WERI-Rb-1 (cell line): ENCODE data around the gene BLCAP.

Source experiments
- DNase-seq: peaks from one replicate; pipeline ENCODE4 v3.0.0-alpha.2; 2020
- H3K27ac ChIP-seq: fragments of 250-450 bp; sonication (Bioruptor Pico); 2 replicates; pipeline ENCODE4 v1.5.1; 2020; ENCODE audit warnings: mild to moderate bottlenecking, moderate library complexity
- H3K27me3 ChIP-seq: fragments of 250-450 bp; sonication (Bioruptor Pico); 2 replicates; pipeline ENCODE4 v1.5.1; 2021; ENCODE audit warnings: mild to moderate bottlenecking, low read depth, moderate library complexity; ENCODE audit not compliant: insufficient read depth, severe bottlenecking
- H3K36me3 ChIP-seq: fragments of 250-450 bp; sonication (Bioruptor Pico); 2 replicates; pipeline ENCODE4 v1.5.1; 2020; ENCODE audit warnings: mild to moderate bottlenecking, moderate library complexity
- H3K4me3 ChIP-seq: 2 replicates; pipeline ENCODE4 v1.5.1; 2011; ENCODE audit warnings: low read depth, mild to moderate bottlenecking, control low read depth, low read length
- H3K9me3 ChIP-seq: fragments of 250-450 bp; sonication (Bioruptor Pico); 2 replicates; pipeline ENCODE4 v1.5.1; 2021; ENCODE audit warnings: mild to moderate bottlenecking, moderate library complexity; ENCODE audit not compliant: severe bottlenecking
- TF ChIP-seq, protein P1 (sequence below): IDR thresholded peaks from 2 replicates; pipeline ENCODE4 v1.5.1; 2011; ENCODE audit warnings: low read depth, mild to moderate bottlenecking, control low read depth, inconsistent platforms, low read length

The BLCAP gene

DNA sequence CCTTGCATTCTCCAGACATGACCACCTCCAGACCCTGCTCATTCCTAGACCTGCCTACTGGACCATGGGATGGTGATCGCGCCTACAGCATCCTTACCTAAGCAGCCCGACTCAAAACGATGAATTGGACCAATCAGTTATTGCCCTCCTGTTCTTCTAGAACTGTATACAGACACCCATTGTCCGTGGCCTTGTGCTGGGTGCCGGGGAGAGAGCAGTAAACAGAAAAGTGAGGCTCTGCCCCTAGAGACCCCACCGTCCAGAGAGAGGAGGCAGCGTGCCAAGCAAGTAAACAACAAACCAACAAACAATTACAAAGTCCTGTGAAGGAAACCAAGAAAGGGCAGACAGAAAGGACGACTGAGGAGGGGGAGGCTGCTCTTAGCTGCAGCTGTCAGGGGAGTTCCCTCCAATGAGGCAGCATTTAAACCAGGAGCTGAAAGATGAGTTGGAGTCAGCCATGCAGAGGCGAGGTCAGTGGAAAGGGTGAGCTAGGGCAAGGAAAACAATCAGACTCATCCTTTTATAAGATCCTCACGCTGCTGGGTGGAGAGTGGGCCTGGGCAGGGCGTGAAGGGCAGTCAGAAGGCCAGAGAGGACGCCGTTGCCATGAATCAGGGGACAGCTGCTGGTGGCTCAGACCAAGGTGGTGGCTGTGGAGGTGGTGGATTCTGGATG, 37.6 kb upstream of the BLCAP start:
- H3K4me3 ChIP-seq = peak overlapping the region; percentile 7; the same call in 1 of the 2 replicates
- peak; percentile 79 for DNase-seq
- H3K36me3 ChIP-seq = no peaks in the 10 kb centered on the region
- TF ChIP-seq, protein P1, sequence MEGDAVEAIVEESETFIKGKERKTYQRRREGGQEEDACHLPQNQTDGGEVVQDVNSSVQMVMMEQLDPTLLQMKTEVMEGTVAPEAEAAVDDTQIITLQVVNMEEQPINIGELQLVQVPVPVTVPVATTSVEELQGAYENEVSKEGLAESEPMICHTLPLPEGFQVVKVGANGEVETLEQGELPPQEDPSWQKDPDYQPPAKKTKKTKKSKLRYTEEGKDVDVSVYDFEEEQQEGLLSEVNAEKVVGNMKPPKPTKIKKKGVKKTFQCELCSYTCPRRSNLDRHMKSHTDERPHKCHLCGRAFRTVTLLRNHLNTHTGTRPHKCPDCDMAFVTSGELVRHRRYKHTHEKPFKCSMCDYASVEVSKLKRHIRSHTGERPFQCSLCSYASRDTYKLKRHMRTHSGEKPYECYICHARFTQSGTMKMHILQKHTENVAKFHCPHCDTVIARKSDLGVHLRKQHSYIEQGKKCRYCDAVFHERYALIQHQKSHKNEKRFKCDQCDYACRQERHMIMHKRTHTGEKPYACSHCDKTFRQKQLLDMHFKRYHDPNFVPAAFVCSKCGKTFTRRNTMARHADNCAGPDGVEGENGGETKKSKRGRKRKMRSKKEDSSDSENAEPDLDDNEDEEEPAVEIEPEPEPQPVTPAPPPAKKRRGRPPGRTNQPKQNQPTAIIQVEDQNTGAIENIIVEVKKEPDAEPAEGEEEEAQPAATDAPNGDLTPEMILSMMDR = no peak
- peak overlapping the region; percentile 63 for H3K27ac ChIP-seq
- no peaks in the 10 kb centered on the region for H3K9me3 ChIP-seq
- no peaks in the 10 kb centered on the region for H3K27me3 ChIP-seq

DNA sequence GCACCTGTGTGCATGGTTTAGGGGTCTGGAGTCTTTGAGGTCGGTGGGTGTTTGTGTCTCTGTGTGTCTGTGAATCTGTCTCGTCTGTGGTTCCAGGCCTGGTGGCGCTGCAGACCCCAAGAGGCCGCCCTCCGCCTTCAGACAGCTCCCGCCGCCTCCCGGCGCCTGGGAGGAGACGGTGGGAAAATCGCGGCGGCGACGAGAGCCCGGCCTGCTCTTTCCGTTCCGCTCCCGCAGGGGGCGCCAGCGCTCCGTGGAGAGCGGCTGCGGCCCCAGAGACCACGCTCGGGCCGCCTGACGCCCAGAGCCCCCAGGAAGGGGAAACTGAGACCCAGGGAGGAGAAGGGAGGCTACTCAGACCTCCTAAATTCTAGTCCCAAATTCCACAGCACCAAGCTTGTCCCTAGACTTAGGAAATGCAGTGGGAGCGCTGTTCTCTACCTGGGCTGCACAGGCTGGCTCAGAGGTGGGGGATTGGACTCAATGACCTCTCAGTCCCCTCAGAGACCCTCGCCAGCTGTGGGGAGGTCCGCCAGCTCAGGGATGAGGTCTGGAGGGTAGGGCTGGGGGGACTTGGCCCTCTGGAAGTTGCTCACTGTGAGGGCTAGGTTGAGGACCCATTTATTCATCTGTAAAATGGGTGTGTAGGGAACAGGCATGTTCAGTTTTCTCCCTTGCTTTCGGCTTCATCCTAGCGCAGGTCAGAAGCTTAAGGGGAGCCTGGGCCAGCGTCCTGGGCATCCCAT, 36.9 kb upstream of the BLCAP start:
- Histone ChIP-seq H3K36me3 (no peaks in the 10 kb centered on the region), H3K27ac (peak overlapping the region; percentile 28), H3K9me3 (no peaks in the 10 kb centered on the region), H3K27me3 (no peaks in the 10 kb centered on the region), H3K4me3 (peak overlapping the region; percentile 6; the same call in 1 of the 2 replicates)
- TF ChIP-seq, protein P1 = peak; percentile 93
- peak; percentile 69 for DNase-seq

DNA sequence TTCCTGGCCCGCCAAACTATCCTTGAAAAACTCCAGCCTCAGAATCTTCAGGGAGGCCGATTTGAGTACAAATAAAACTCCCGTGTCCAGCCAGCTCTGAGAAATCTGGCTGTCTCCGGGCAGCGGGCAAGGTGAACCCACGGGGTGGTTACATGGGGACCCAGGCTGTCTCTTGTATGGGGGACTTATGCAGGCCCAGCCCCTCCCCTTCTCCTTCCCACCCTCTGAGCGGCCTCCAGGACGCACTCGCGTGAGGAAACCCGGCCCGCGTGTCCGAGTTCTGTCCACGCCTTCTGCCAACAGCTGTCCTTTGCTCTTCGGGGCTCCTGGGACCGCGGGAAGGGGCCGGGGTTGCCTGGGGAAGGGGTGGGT, 36.3 kb upstream of the BLCAP start:
- DNase-seq = no peak
- Histone ChIP-seq H3K36me3 (no peaks in the 10 kb centered on the region), H3K9me3 (no peaks in the 10 kb centered on the region), H3K27ac (peak overlapping the region; percentile 28), H3K4me3 (peak overlapping the region; percentile 6; the same call in 1 of the 2 replicates), H3K27me3 (no peaks in the 10 kb centered on the region)
- TF ChIP-seq, protein P1 = no peak

DNA sequence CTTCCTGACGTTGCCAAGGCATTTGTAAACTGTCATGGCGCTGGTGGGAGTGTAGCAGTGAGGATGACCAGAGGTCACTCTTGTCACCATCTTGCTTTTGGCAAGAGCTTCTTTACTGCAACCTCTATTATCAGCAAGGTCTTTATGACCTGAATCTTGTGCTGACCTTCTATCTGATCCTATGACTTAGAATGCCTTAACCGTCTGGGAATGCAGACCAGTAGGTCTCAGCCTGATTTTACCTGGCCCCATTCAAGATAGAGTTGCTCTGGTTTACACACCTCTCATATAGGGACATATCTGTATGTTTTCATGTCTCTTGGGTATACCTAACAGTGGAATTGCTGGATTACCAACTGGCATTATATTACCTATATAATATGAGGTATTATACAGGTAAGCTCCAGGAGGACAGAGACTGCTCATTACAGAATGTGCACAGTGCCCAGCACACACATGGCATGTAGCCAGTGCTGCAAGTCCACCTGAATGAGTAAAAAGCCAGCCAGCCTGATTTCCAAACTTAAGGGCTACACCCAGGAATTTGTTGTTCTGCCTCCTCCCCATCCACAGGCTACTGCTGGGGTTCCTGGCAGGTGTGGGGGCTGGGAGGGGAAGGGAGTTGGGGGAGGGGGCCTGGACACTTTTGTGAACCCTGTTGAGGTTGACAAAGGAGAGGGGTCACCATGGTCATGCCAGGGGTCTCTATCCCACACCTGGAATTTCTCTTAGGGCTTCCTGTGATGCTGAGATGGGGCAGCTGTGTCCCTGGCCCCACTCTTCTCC, 35.2 kb upstream of the BLCAP start:
- H3K27ac ChIP-seq = no peak overlapping the region
- no peaks in the 10 kb centered on the region for H3K27me3 ChIP-seq
- H3K36me3 ChIP-seq = no peaks in the 10 kb centered on the region
- TF ChIP-seq, protein P1 = no peak
- no peaks in the 10 kb centered on the region for H3K9me3 ChIP-seq
- no peak for DNase-seq
- H3K4me3 ChIP-seq = no peak overlapping the region

DNA sequence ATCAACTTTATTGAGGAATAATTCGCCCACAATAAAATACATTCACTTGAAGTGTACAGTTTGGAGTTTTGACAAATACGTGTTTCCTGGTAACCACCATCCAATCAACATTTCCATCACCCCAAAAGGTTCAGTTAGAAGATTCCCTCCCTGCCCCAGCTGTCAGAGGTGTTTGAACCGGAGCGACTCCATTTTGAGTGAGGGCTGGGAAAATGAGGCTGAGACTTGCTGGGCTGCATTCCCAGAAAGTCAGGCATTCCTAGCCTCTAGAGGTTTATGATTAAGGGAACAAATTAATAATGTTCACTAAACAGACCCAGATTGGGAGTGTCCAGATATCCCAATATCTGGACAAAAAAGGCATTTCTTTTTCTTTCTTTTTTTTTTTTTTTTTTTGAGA, 33.0 kb upstream of the BLCAP start:
- H3K27me3 ChIP-seq = no peaks in the 10 kb centered on the region
- TF ChIP-seq, protein P1 = no peak
- H3K9me3 ChIP-seq = no peaks in the 10 kb centered on the region
- no peak for DNase-seq
- no peaks in the 10 kb centered on the region for H3K36me3 ChIP-seq
- no peak overlapping the region for H3K27ac ChIP-seq
- H3K4me3 ChIP-seq = no peak overlapping the region
